ENCODE measurements around the gene TRIM54. TPM values are rescaled to one million over a fixed set of nuclear protein-coding genes. Genes with fewer than 3 reads are reported as not detected.
A peak's percentile ranks its signal among the peaks of the same experiment; 100 is the strongest.

TRIM54 gene
- total RNA-seq, 1 donor from 2014 or later: not detected

DNA sequence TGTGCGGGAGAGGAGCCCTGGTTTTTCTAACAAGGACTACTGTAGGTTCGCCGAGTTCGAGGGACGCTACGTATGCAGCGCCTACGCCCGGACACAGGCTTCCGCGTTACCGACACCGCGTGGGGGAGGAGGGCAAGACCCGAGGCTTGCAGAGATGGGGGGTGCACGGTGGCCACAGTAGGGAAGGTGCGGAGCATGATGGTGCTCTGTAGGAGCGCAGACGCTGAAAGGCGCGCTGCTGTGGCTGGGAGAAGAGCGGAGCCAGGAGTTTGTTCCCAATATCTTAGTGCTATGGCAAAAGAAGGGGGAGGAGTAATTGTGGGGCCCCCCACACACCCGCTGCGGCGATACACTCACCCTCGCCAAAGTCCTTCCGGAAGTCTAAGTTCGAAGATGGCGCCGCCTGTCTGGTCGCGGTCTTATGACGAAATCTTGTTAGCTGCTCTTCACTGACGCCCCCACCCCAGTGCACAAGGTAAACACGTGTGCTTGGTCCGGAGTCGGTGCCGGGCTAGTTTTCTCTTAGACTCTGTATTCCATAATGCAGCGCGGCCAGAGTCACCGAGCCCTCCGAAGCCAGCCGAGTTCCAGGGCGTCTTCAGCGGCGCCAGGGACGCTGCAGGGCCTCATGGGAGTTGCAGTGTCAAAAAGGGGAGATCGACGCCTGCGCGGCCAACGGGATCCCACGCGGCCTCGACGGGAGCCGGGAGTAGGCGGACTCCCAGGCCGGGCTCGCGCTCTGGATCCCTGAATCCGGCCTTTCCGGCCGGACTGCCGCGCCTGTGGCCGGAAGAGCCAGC lies 74.4 kb downstream of the TRIM54 start, which contains the start of gene GTF3C2:
TSS of gene GTF3C2 (minus strand) at position 383 of the 800 bp plus-strand sequence. CDS start 13,210 bp downstream, outside the sequence.
- peak within 1 kb of the TSS; percentile 98 for H3K4me3 Mint-ChIP-seq
- H3K9me3 ChIP-seq (ENCODE audit: low read depth): no peaks in the 10 kb centered on the region
- peaks cover 5% of the 10 kb centered on the region for H3K4me1 ChIP-seq
- peaks cover 77% of the 10 kb centered on the region for H3K79me2 ChIP-seq (ENCODE audit: low read depth)
- peaks cover 30% of the 10 kb centered on the region for H3K4me1 Mint-ChIP-seq
- peaks cover 6% of the 10 kb centered on the region for H3K36me3 Mint-ChIP-seq
- H3K36me3 ChIP-seq: no peaks in the 10 kb centered on the region
- peaks cover 2% of the 10 kb centered on the region for H3K27me3 Mint-ChIP-seq (ENCODE audit: insufficient read depth, low read depth)
- no peak for TF ChIP-seq CTCF (IDR thresholded peaks at IDR 0.05)
- TF ChIP-seq EZH2 (IDR thresholded peaks at IDR 0.05): no peak
- TF ChIP-seq EZH2phosphoT487 (IDR thresholded peaks at IDR 0.05): no peak
- no peaks in the 10 kb centered on the region for H3K27me3 ChIP-seq
- peak within 1 kb of the TSS; percentile 68 for H3K4me3 ChIP-seq
- peak within 1 kb of the TSS; percentile 94 for H3K27ac ChIP-seq
- peak within 1 kb of the TSS; percentile 98 for H3K27ac Mint-ChIP-seq
- H4K20me1 ChIP-seq (ENCODE audit: low read depth): peaks cover 19% of the 10 kb centered on the region
- H3K9ac ChIP-seq: peak within 1 kb of the TSS; percentile 79
- peaks cover 49% of the 10 kb centered on the region for H3F3A ChIP-seq (ENCODE audit: low read depth)
- DNase-seq (ENCODE audit: low spot score): peak; percentile 99
- peak within 1 kb of the TSS; percentile 69 for H2AFZ ChIP-seq (replicated peaks)
- peak within 1 kb of the TSS; percentile 98 for H3K4me2 ChIP-seq
- H3K9me3 Mint-ChIP-seq: peaks cover 3% of the 10 kb centered on the region

Other genes with a start within 250 kb of the TRIM54 start
- gene TMEM214, start 249.5 kb upstream of the TRIM54 start, total RNA-seq (ENCODE audit: low replicate concordance): 18.1 and 26.1 TPM in 2 replicates
- 68.3 and 84.7 TPM in 2 replicates for gene AGBL5, start 230.8 kb upstream of the TRIM54 start, total RNA-seq (ENCODE audit: low replicate concordance)
- 84.6 and 256 TPM in 2 replicates for gene OST4, start 210.8 kb upstream of the TRIM54 start, total RNA-seq (ENCODE audit: low replicate concordance)
- 0.15 and 5.1 TPM in 2 replicates for gene EMILIN1, start 203.8 kb upstream of the TRIM54 start, total RNA-seq (ENCODE audit: low replicate concordance)
- gene KHK, start 195.7 kb upstream of the TRIM54 start, total RNA-seq (ENCODE audit: low replicate concordance): 3.3 and 5.0 TPM in 2 replicates
- 2.1 and 3.0 TPM in 2 replicates for gene CGREF1, start 163.3 kb upstream of the TRIM54 start, total RNA-seq (ENCODE audit: low replicate concordance)
- 0.65 and 1.1 TPM in 2 replicates for gene ABHD1, start 158.6 kb upstream of the TRIM54 start, total RNA-seq (ENCODE audit: low replicate concordance)
- gene PREB, start 147.8 kb upstream of the TRIM54 start, total RNA-seq (ENCODE audit: low replicate concordance): 25.1 and 39.8 TPM in 2 replicates
- gene PRR30, start 143.0 kb upstream of the TRIM54 start, total RNA-seq (ENCODE audit: low replicate concordance): not detected in 2 replicates
- gene TCF23, start 133.4 kb upstream of the TRIM54 start, total RNA-seq (ENCODE audit: low replicate concordance): 0.03 TPM in 1 of 2 replicates, not detected in the other
- gene ATRAID, start 70.4 kb upstream of the TRIM54 start, total RNA-seq (ENCODE audit: low replicate concordance): 133 and 142 TPM in 2 replicates
- gene SLC5A6, start 70.2 kb upstream of the TRIM54 start, total RNA-seq (ENCODE audit: low replicate concordance): 42.8 and 88.9 TPM in 2 replicates
- gene CAD, start 65.1 kb upstream of the TRIM54 start, total RNA-seq (ENCODE audit: low replicate concordance): 26.5 and 51.8 TPM in 2 replicates
- 0.56 and 1.4 TPM in 2 replicates for gene SLC30A3, start 19.4 kb upstream of the TRIM54 start, total RNA-seq (ENCODE audit: low replicate concordance)
- gene DNAJC5G, start 7.0 kb upstream of the TRIM54 start, total RNA-seq (ENCODE audit: low replicate concordance): not detected in 2 replicates
- 0.56 and 1.2 TPM in 2 replicates for gene UCN, start 26.0 kb downstream of the TRIM54 start, total RNA-seq (ENCODE audit: low replicate concordance)
- gene MPV17, start 40.7 kb downstream of the TRIM54 start, total RNA-seq (ENCODE audit: low replicate concordance): 71.4 and 78.0 TPM in 2 replicates
- gene GTF3C2, start 74.3 kb downstream of the TRIM54 start, total RNA-seq (ENCODE audit: low replicate concordance): 57.3 and 73.9 TPM in 2 replicates
- 25.5 and 38.2 TPM in 2 replicates for gene EIF2B4, start 87.9 kb downstream of the TRIM54 start, total RNA-seq (ENCODE audit: low replicate concordance)
- gene SNX17, start 88.2 kb downstream of the TRIM54 start, total RNA-seq (ENCODE audit: low replicate concordance): 65.2 and 92.6 TPM in 2 replicates
- gene ZNF513, start 98.3 kb downstream of the TRIM54 start, total RNA-seq (ENCODE audit: low replicate concordance): 6.1 and 23.2 TPM in 2 replicates
- gene PPM1G, start 127.2 kb downstream of the TRIM54 start, total RNA-seq (ENCODE audit: low replicate concordance): 114 and 116 TPM in 2 replicates
- 136 and 151 TPM in 2 replicates for gene NRBP1, start 146.2 kb downstream of the TRIM54 start, total RNA-seq (ENCODE audit: low replicate concordance)
- 0.88 and 11.4 TPM in 2 replicates for gene KRTCAP3, start 160.0 kb downstream of the TRIM54 start, total RNA-seq (ENCODE audit: low replicate concordance)
- 20.3 and 30.0 TPM in 2 replicates for gene IFT172, start 207.3 kb downstream of the TRIM54 start, total RNA-seq (ENCODE audit: low replicate concordance)
- 6.2 and 18.3 TPM in 2 replicates for gene FNDC4, start 212.8 kb downstream of the TRIM54 start, total RNA-seq (ENCODE audit: low replicate concordance)
- gene GCKR, start 214.4 kb downstream of the TRIM54 start, total RNA-seq (ENCODE audit: low replicate concordance): 2.2 TPM in 1 of 2 replicates, not detected in the other

All from neural progenitor cell (in vitro differentiated cells).